ENCODE results near the gene CAMLG. TPM values are rescaled to one million over a fixed set of nuclear protein-coding genes. Genes with fewer than 3 reads are reported as not detected.

The CAMLG gene
- polyA plus RNA-seq, 1 donor (not counting 4 experiments of a cell fraction or from before 2014, with no cell fraction given): 19.9 TPM

DNA sequence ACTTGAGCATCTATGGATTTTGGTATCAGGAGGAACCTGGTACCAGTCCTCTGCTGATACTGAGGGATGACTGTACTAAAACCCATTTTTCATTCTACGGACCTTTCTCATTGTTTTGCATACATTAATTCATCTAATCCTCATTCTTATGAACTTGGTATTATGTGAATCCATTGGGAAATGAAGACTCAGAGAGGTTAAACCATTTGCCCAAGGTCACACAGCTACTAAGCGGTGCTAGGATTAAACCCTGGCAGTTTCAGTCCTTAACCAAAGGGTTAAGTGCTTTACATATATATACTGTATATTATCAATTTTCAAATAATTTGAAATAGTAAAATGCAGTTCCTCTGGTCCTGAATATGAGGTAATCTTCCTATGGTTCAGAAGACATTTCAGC, 3.8 kb downstream of the CAMLG start:
- FAIRE-seq (no peak), DNase-seq (ENCODE audit: low read depth, low spot score) (no peak)
- H3K79me2 ChIP-seq (ENCODE audit: control insufficient read depth, insufficient read depth, low read length): peaks cover 31% of the 10 kb centered on the region
- peaks cover 11% of the 10 kb centered on the region for H3K4me1 ChIP-seq (ENCODE audit: control insufficient read depth, extremely low read depth, insufficient read depth, low read length)
- no peaks in the 10 kb centered on the region for H3K27me3 ChIP-seq (ENCODE audit: control insufficient read depth, extremely low read depth, insufficient read depth, low read length)
- H2AFZ ChIP-seq (ENCODE audit: control insufficient read depth, low read length): no peak overlapping the region
- dilution Hi-C loops (cut with MboI; ENCODE audit: extremely low pct_ligation_motif_present, low sequenced_read_pairs): no loop called here
- H3K9me1 ChIP-seq (ENCODE audit: control insufficient read depth, extremely low read depth, insufficient read depth, low read length): no peaks in the 10 kb centered on the region
- H3K4me2 ChIP-seq (ENCODE audit: control insufficient read depth, extremely low read depth, insufficient read depth, low read depth, low read length): no peak overlapping the region
- no peak overlapping the region for H3K27ac ChIP-seq (ENCODE audit: control insufficient read depth, insufficient read depth, low read length)
- H3K9ac ChIP-seq (ENCODE audit: control insufficient read depth, extremely low read depth, insufficient read depth, low read length): no peak overlapping the region
- no peak overlapping the region for H3K4me3 ChIP-seq (ENCODE audit: control insufficient read depth in 2 of 3, extremely low read depth in 1 of 3, insufficient read depth in 2 of 3, low read depth in 1 of 3, low read length in 3 of 3)
- no peak for TF ChIP-seq EZH2 (IDR thresholded peaks at IDR 0.05; ENCODE audit: low read length)
- TF ChIP-seq, protein P1, sequence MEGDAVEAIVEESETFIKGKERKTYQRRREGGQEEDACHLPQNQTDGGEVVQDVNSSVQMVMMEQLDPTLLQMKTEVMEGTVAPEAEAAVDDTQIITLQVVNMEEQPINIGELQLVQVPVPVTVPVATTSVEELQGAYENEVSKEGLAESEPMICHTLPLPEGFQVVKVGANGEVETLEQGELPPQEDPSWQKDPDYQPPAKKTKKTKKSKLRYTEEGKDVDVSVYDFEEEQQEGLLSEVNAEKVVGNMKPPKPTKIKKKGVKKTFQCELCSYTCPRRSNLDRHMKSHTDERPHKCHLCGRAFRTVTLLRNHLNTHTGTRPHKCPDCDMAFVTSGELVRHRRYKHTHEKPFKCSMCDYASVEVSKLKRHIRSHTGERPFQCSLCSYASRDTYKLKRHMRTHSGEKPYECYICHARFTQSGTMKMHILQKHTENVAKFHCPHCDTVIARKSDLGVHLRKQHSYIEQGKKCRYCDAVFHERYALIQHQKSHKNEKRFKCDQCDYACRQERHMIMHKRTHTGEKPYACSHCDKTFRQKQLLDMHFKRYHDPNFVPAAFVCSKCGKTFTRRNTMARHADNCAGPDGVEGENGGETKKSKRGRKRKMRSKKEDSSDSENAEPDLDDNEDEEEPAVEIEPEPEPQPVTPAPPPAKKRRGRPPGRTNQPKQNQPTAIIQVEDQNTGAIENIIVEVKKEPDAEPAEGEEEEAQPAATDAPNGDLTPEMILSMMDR (optimal IDR thresholded peaks at IDR 0.05 in 1 of 3, IDR thresholded peaks at IDR 0.05 in 1 of 3, conservative IDR thresholded peaks at IDR 0.05 in 1 of 3; ENCODE audit: extremely low read depth in 1 of 3, insufficient read depth in 2 of 3, low read length in 3 of 3): no peak
- H4K20me1 ChIP-seq (ENCODE audit: control insufficient read depth, extremely low read depth, insufficient read depth, low read length): no peaks in the 10 kb centered on the region
- H3K9me3 ChIP-seq (ENCODE audit: control insufficient read depth, low read depth, low read length): no peaks in the 10 kb centered on the region
- peaks cover 2 to 3% of the 10 kb centered on the region in 2 experiments for H3K36me3 ChIP-seq (ENCODE audit: control insufficient read depth in 2 of 2, extremely low read depth in 1 of 2, insufficient read depth in 2 of 2, low read length in 2 of 2)

DNA sequence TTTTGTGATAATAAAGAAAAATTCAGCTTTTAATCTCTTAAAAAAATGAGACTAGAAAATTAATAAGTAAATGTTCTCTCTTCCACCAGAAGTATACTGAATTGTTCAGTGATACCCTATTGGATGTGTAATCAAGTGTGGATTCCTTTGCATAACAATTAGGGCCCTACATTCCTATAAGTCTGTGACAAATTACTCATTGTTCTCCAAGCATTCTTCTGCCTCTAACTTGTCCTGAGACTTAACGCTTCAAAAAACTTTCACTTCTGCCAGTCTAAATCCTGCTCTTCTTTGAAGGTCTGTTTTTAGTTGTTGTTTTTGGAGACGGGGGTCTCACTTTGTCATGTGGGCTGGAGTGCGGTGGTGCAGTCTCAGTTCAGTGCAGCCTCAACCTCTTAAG, 11.1 kb downstream of the CAMLG start:
- peaks cover 0 to 2% of the 10 kb centered on the region in 2 experiments for H3K36me3 ChIP-seq (ENCODE audit: control insufficient read depth in 2 of 2, extremely low read depth in 1 of 2, insufficient read depth in 2 of 2, low read length in 2 of 2)
- no peaks in the 10 kb centered on the region for H3K9me3 ChIP-seq (ENCODE audit: control insufficient read depth, low read depth, low read length)
- H3K4me3 ChIP-seq (ENCODE audit: control insufficient read depth in 2 of 3, extremely low read depth in 1 of 3, insufficient read depth in 2 of 3, low read depth in 1 of 3, low read length in 3 of 3): no peak overlapping the region
- H3K27ac ChIP-seq (ENCODE audit: control insufficient read depth, insufficient read depth, low read length): no peak overlapping the region
- no peaks in the 10 kb centered on the region for H3K27me3 ChIP-seq (ENCODE audit: control insufficient read depth, extremely low read depth, insufficient read depth, low read length)
- dilution Hi-C loops (cut with MboI; ENCODE audit: extremely low pct_ligation_motif_present, low sequenced_read_pairs): no loop called here
- DNase-seq (ENCODE audit: low read depth, low spot score): no peak
- H4K20me1 ChIP-seq (ENCODE audit: control insufficient read depth, extremely low read depth, insufficient read depth, low read length): no peaks in the 10 kb centered on the region
- no peak overlapping the region for H3K9ac ChIP-seq (ENCODE audit: control insufficient read depth, extremely low read depth, insufficient read depth, low read length)
- no peaks in the 10 kb centered on the region for H3K4me1 ChIP-seq (ENCODE audit: control insufficient read depth, extremely low read depth, insufficient read depth, low read length)
- H3K79me2 ChIP-seq (ENCODE audit: control insufficient read depth, insufficient read depth, low read length): no peaks in the 10 kb centered on the region
- H3K9me1 ChIP-seq (ENCODE audit: control insufficient read depth, extremely low read depth, insufficient read depth, low read length): no peaks in the 10 kb centered on the region
- H3K4me2 ChIP-seq (ENCODE audit: control insufficient read depth, extremely low read depth, insufficient read depth, low read depth, low read length): no peak overlapping the region
- FAIRE-seq: no peak
- TF ChIP-seq, protein P1 (optimal IDR thresholded peaks at IDR 0.05 in 1 of 3, IDR thresholded peaks at IDR 0.05 in 1 of 3, conservative IDR thresholded peaks at IDR 0.05 in 1 of 3; ENCODE audit: extremely low read depth in 1 of 3, insufficient read depth in 2 of 3, low read length in 3 of 3): no peak
- no peak for TF ChIP-seq EZH2 (IDR thresholded peaks at IDR 0.05; ENCODE audit: low read length)
- no peak overlapping the region for H2AFZ ChIP-seq (ENCODE audit: control insufficient read depth, low read length)
